GM20431 (cell line): Measurements from ENCODE around the gene IRS1.

Experiments used
- in situ Hi-C: fragments of 300-500 bp; cut with MseI, MboI; formaldehyde crosslinking; loops from one replicate; pipeline ENCODE4 v1.15.0; 2020; ENCODE audit warnings: low sequenced_read_pairs; ENCODE audit not compliant: unreplicated experiment

The IRS1 gene

GRCh38 chr2:226761195-226761583, 38.4 kb downstream of the IRS1 start:
- in situ Hi-C loops = no loop called here

GRCh38 chr2:226760412-226761194, 39.0 kb downstream of the IRS1 start:
- in situ Hi-C loops = no loop called here

- in situ Hi-C loops = no loop called here
Measured at GRCh38 chr2:226759768-226760167, 39.9 kb downstream of the IRS1 start.

GRCh38 chr2:226758921-226759640, 40.5 kb downstream of the IRS1 start:
- in situ Hi-C loops = no loop called here

- in situ Hi-C loops = no loop called here
Measured at GRCh38 chr2:226756131-226756530, 43.5 kb downstream of the IRS1 start.

- in situ Hi-C loops = no loop called here
Measured at GRCh38 chr2:226755631-226756030, 44.0 kb downstream of the IRS1 start.

GRCh38 chr2:226754821-226755604, 44.6 kb downstream of the IRS1 start:
- in situ Hi-C loops = no loop called here

- in situ Hi-C loops = no loop called here
Measured at GRCh38 chr2:226752887-226753286, 46.7 kb downstream of the IRS1 start.

GRCh38 chr2:226747288-226747687, 52.3 kb downstream of the IRS1 start:
- in situ Hi-C loops = no loop called here

- in situ Hi-C loops = no loop called here
Measured at GRCh38 chr2:226746196-226746800, 53.3 kb downstream of the IRS1 start.

GRCh38 chr2:226743915-226744314, 55.7 kb downstream of the IRS1 start:
- in situ Hi-C loops = no loop called here

- in situ Hi-C loops = no loop called here
Measured at GRCh38 chr2:226742347-226742746, 57.3 kb downstream of the IRS1 start.

GRCh38 chr2:226740039-226740648, 59.5 kb downstream of the IRS1 start:
- in situ Hi-C loops = no loop called here

GRCh38 chr2:226739545-226740030, 60.0 kb downstream of the IRS1 start:
- in situ Hi-C loops = no loop called here

- in situ Hi-C loops = no loop called here
Measured at GRCh38 chr2:226738821-226739544, 60.6 kb downstream of the IRS1 start.

GRCh38 chr2:226738191-226738820, 61.3 kb downstream of the IRS1 start:
- in situ Hi-C loops = no loop called here

- in situ Hi-C loops = no loop called here
Measured at GRCh38 chr2:226736382-226736781, 63.2 kb downstream of the IRS1 start.

GRCh38 chr2:226733927-226734564, 65.6 kb downstream of the IRS1 start:
- in situ Hi-C loops = no loop called here
